GM12874 (cell line): ENCODE data around the gene TUBB2A.

Source experiments
- TF ChIP-seq, protein P1 (sequence below): IDR thresholded peaks from 2 replicates; pipeline ENCODE4 v1.5.1; 2011; ENCODE audit warnings: low read depth, mild to moderate bottlenecking, control low read depth, low read length, moderate library complexity; ENCODE audit not compliant: insufficient read depth

TUBB2A gene

DNA sequence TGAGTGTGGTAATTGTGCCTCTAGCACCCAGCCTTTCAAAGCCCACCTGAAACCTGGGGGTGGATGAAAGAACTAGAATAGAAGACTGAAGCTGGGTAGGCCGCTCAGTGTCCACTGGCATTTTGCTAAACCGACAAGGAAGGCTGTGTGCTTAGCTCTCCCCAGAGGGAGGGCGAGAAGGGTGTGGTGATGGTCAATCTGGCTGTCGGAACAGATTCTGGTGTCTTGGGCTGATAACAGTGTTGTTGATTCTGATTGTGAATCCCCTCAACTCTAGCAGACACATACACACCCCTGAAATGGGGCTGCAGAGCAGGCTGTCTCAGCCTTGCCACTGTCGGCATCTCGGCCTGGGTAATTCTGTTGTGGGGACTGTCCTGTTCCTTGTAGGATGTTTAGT, 43.0 kb downstream of the TUBB2A start:
- TF ChIP-seq, protein P1, sequence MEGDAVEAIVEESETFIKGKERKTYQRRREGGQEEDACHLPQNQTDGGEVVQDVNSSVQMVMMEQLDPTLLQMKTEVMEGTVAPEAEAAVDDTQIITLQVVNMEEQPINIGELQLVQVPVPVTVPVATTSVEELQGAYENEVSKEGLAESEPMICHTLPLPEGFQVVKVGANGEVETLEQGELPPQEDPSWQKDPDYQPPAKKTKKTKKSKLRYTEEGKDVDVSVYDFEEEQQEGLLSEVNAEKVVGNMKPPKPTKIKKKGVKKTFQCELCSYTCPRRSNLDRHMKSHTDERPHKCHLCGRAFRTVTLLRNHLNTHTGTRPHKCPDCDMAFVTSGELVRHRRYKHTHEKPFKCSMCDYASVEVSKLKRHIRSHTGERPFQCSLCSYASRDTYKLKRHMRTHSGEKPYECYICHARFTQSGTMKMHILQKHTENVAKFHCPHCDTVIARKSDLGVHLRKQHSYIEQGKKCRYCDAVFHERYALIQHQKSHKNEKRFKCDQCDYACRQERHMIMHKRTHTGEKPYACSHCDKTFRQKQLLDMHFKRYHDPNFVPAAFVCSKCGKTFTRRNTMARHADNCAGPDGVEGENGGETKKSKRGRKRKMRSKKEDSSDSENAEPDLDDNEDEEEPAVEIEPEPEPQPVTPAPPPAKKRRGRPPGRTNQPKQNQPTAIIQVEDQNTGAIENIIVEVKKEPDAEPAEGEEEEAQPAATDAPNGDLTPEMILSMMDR, result no peak

DNA sequence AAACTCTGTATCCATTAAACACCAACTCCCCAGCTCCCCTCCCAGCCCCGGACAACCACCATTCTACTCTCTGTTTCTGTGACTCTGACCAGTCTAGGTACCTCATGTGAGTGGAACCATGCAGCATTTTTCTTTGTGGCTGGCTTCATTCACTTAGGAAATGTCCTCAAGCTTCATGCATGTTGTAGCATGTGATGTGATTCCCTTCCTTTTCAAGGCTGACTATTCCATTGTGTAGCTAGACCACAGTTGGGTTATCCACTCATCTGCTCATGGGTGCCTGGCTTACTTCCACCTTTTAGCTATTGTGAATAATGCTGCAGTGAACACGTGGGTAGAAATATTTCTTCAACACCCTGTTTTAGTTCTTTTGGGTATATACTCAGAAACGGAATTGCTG, 47.6 kb downstream of the TUBB2A start:
- TF ChIP-seq, protein P1, result no peak

DNA sequence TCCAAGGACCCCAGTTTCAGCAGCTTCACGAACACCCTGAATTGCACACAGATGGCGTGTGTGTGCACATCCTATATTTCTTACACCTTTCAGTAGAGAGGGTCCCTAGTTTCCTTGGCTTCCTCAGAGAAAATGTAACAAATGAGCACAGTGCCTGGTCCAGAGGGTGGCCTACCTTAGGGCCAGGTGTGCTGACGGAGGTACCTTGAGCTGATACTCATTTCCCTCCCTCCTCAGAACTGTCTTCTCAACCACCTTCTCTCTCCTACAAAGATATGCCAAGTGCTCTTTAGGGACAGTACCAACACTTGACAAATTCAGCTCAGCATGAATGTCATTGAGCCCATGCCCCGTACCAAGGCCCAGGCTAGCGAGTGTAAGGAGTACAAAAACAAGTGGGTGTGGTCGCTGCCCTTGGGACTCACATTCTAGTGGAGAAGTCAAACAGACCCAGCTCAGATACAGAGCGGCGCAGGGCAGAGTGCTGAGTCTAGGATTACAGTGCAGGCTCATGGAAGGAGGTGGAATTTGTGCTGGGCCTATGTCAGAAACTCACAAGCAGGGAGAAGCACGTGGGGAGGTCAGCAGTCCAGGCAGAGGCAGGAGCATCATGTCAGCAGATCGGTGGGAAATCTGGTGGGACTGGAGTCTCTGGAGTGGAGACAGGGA, 48.5 kb downstream of the TUBB2A start:
- TF ChIP-seq, protein P1, result no peak
